Endothelial cell of umbilical vein (primary cell): ENCODE results near the gene PLXNA4. TPM values are rescaled to one million over a fixed set of nuclear protein-coding genes. Genes with fewer than 3 reads are reported as not detected.

Experiments used
- BruUV-seq: library from RNA; stranded (reverse); fragments of 400-500 nt; replicated peaks from 2 replicates; lab custom pipeline; 2021; lab: Mats Ljungman, UMichigan
- CTCF ChIA-PET: fragments of 300-600, 350-600 bp; sonication (Branson Sonifier 250); formaldehyde crosslinking; loops from one replicate; lab custom pipeline; 2021; ENCODE audit warnings: antibody characterized with exemption, inconsistent platforms; lab: Charles Lee
- POLR2A ChIA-PET: fragments of 300-600, 350-600 bp; sonication (Branson Sonifier 250); formaldehyde crosslinking; loops from one replicate; lab custom pipeline; 2021; ENCODE audit warnings: antibody characterized with exemption, inconsistent platforms; lab: Charles Lee
- DNase-seq: peaks from one replicate; pipeline ENCODE4 v3.0.0-alpha.2; 2011; ENCODE audit warnings: low read depth, low spot score
- FAIRE-seq: peaks from 2 replicates; lab custom pipeline; 2011; peaks lifted over from hg19 to GRCh38; lab: Jason Lieb, UNC
- H2AFZ ChIP-seq: 2 replicates; pipeline ENCODE4 v1.6.0; 2012; ENCODE audit warnings: low read depth, low read length, control low read depth, inconsistent platforms
- H3K27ac ChIP-seq: 2 replicates; pipeline ENCODE4 v1.5.1; 2011; ENCODE audit warnings: low read depth, mild to moderate bottlenecking, control low read depth, low read length, moderate library complexity; ENCODE audit not compliant: insufficient read depth
- H3K27me3 ChIP-seq, 2 experiments: 2 replicates each; pipeline versions ENCODE4 v1.6.0 to v1.6.1; 2011; ENCODE audit warnings: low read length in 2 of 2, mixed read lengths in 1 of 2; ENCODE audit not compliant: control insufficient read depth in 2 of 2, insufficient read depth in 2 of 2
- H3K36me3 ChIP-seq, 2 experiments: 2 replicates in 1 of 2; 3 replicates in 1 of 2; pipeline ENCODE4 v1.5.1; 2011; ENCODE audit warnings: low read length in 2 of 2, mild to moderate bottlenecking in 1 of 2, moderate library complexity in 1 of 2; ENCODE audit not compliant: control insufficient read depth in 2 of 2, insufficient read depth in 2 of 2; ENCODE audit errors: extremely low read depth in 1 of 2
- H3K4me1 ChIP-seq: 3 replicates; pipeline ENCODE4 v1.5.1; 2011; ENCODE audit warnings: mild to moderate bottlenecking, low read length; ENCODE audit not compliant: control insufficient read depth, insufficient read depth; ENCODE audit errors: extremely low read depth
- H3K4me2 ChIP-seq: 2 replicates; pipeline ENCODE4 v1.6.1; 2011; ENCODE audit warnings: low read length, control low read depth, mixed read lengths; ENCODE audit not compliant: insufficient read depth
- H3K4me3 ChIP-seq, 3 experiments: fragments of 200-600 bp in 1 of 3; sonication (generic), shearing (Covaris generic) in 1 of 3; replicated peaks in 1 of 3; 2 replicates each; pipeline ENCODE4 v1.5.1; 2011 to 2016; ENCODE audit warnings: control low read depth in 3 of 3, low read length in 3 of 3, mild to moderate bottlenecking in 2 of 3, inconsistent platforms in 1 of 3, low read depth in 1 of 3, moderate library complexity in 1 of 3; ENCODE audit not compliant: insufficient read depth in 1 of 3
- H3K79me2 ChIP-seq: 2 replicates; pipeline ENCODE4 v1.6.0; 2012; ENCODE audit warnings: low read length, inconsistent platforms; ENCODE audit not compliant: control insufficient read depth, insufficient read depth
- H3K9ac ChIP-seq: replicated peaks from 2 replicates; pipeline ENCODE3; 2011; ENCODE audit warnings: low read length, control low read depth; ENCODE audit not compliant: insufficient read depth; ENCODE audit errors: extremely low read depth
- H3K9me1 ChIP-seq: replicated peaks from 3 replicates; pipeline ENCODE4 v1.6.0; 2011; ENCODE audit warnings: mild to moderate bottlenecking, low read length; ENCODE audit not compliant: control insufficient read depth, insufficient read depth; ENCODE audit errors: extremely low read depth
- H3K9me3 ChIP-seq: replicated peaks from 2 replicates; pipeline ENCODE4 v1.5.1; 2012; ENCODE audit warnings: low read length, inconsistent platforms; ENCODE audit not compliant: control insufficient read depth, insufficient read depth
- H4K20me1 ChIP-seq: replicated peaks from 2 replicates; pipeline ENCODE3; 2011; ENCODE audit warnings: mild to moderate bottlenecking, low read length; ENCODE audit not compliant: control insufficient read depth, insufficient read depth; ENCODE audit errors: extremely low read depth
- CTCF ChIP-seq, 2 donors: IDR thresholded peaks; 1 replicate in 1 of 2; 2 replicates in 1 of 2; pipeline ENCODE4 v1.5.1; 2011; ENCODE audit warnings: low read length in 2 of 2, mild to moderate bottlenecking in 2 of 2, moderate library complexity in 2 of 2, control low read depth in 1 of 2, inconsistent platforms in 1 of 2, low read depth in 1 of 2; ENCODE audit not compliant: insufficient read depth in 1 of 2; ENCODE audit errors: extremely low read depth in 1 of 2
- EZH2 ChIP-seq: IDR thresholded peaks from 2 replicates; pipeline ENCODE4 v1.6.1; 2012; ENCODE audit warnings: borderline replicate concordance, low read depth, mild to moderate bottlenecking, moderate library complexity, low read length, inconsistent platforms; ENCODE audit not compliant: severe bottlenecking
- FOS ChIP-seq: IDR thresholded peaks from 2 replicates; pipeline ENCODE4 v1.6.1; 2011; ENCODE audit warnings: mild to moderate bottlenecking, low read length, moderate library complexity, borderline replicate concordance; ENCODE audit not compliant: insufficient read depth
- JUN ChIP-seq: IDR thresholded peaks from 2 replicates; pipeline ENCODE4 v1.6.1; 2011; ENCODE audit warnings: borderline replicate concordance, low read depth; ENCODE audit not compliant: insufficient read length, insufficient read depth
- MAX ChIP-seq: IDR thresholded peaks from 2 replicates; pipeline ENCODE4 v1.6.1; 2011; ENCODE audit not compliant: insufficient read depth, insufficient read length
- MYC ChIP-seq: IDR thresholded peaks from one replicate; pipeline ENCODE4 v1.6.1; 2011; ENCODE audit warnings: mild to moderate bottlenecking, low read depth, low read length
- POLR2A ChIP-seq: IDR thresholded peaks from 2 replicates; pipeline ENCODE4 v1.6.1; 2012; ENCODE audit warnings: low read depth, mild to moderate bottlenecking, control low read depth, low read length
- POLR2AphosphoS5 ChIP-seq: IDR thresholded peaks from 2 replicates; pipeline ENCODE4 v1.6.1; 2012; ENCODE audit warnings: low read depth, mild to moderate bottlenecking, control low read depth, low read length, moderate library complexity; ENCODE audit not compliant: insufficient read depth
- dilution Hi-C: fragments of 300-500 bp; cut with MboI; formaldehyde crosslinking; loops from one replicate; pipeline ENCODE4 v1.15.0; 2019; ENCODE audit warnings: low sequenced_read_pairs; ENCODE audit not compliant: extremely low pct_ligation_motif_present
- intact Hi-C: fragments of 100-400 bp; cut with micrococcal nuclease; formaldehyde crosslinking; loops from one replicate; pipeline ENCODE4 v1.10.0; 2022
- polyA plus RNA-seq, 4 experiments: library from polyadenylated mRNA; depleted of rRNA in 3 of 4; stranded (reverse) in 3 of 4; unstranded in 1 of 4; fragments of >200 nt; gene quantifications; 2 replicates each; pipeline versions ENCODE4 v1.2.1 to v1.2.3, GENCODE V29; 2011 to 2012; ENCODE audit warnings: missing spikeins in 1 of 4
- total RNA-seq: library from RNA; stranded (reverse); gene quantifications from 2 replicates; pipeline ENCODE4 v1.2.3, GENCODE V29; 2021

PLXNA4 gene
- total and polyA plus RNA-seq, 2 donors (not counting 3 experiments of a cell fraction or from before 2014, with no cell fraction given) = 12.1 to 20.4 TPM

GRCh38 chr7:132410385-132410784 lies 165.9 kb downstream of the PLXNA4 start:
- POLR2A ChIA-PET = interaction anchor here (0.6 kb wide), 1 partner anchor 40 kb away, joined by 3 read pairs; no protein-coding TSS in a partner anchor
- peak; percentile 61 for TF ChIP-seq JUN
- no peak for TF ChIP-seq POLR2AphosphoS5
- TF ChIP-seq CTCF (IDR thresholded peaks at IDR 0.05; ENCODE audit: extremely low read depth in 1 of 2, insufficient read depth in 1 of 2, low read depth in 1 of 2, low read length in 2 of 2) = no peak

GRCh38 chr7:132407764-132408163 lies 168.5 kb downstream of the PLXNA4 start:
- peak; percentile 87 for DNase-seq
- peak overlapping the region; percentile 26 for H3K27ac ChIP-seq
- H3K79me2 ChIP-seq = no peaks in the 10 kb centered on the region
- intact Hi-C loops = loop anchor here (5.0 kb wide), 1 partner anchor 90 kb away; no protein-coding TSS in a partner anchor
- TF ChIP-seq POLR2A (no peak), FOS (no peak), MYC (no peak), MAX (no peak), EZH2 (no peak)
- dilution Hi-C loops = no loop called here
- POLR2A ChIA-PET = no interaction called here
- peaks cover 32% of the 10 kb centered on the region for H3K4me1 ChIP-seq
- H3K9me3 ChIP-seq = no peaks in the 10 kb centered on the region
- H3K27me3 ChIP-seq = no peaks in the 10 kb centered on the region
- H3K9ac ChIP-seq = no peak overlapping the region
- no peak overlapping the region for H2AFZ ChIP-seq
- BruUV-seq = no TSS peak
- H3K36me3 ChIP-seq = no peaks in the 10 kb centered on the region
- peak overlapping the region; percentile 13 for H3K4me2 ChIP-seq
- no peaks in the 10 kb centered on the region for H4K20me1 ChIP-seq
- no peak overlapping the region for H3K4me3 ChIP-seq
- CTCF ChIA-PET = interaction anchor here (0.9 to 1.2 kb wide), 2 partner anchors 93 to 169 kb away, joined by 3 read pairs; no protein-coding TSS in a partner anchor
- no peaks in the 10 kb centered on the region for H3K9me1 ChIP-seq
- FAIRE-seq = peak; percentile 88

More at GRCh38 chr7:132410385-132410784, 165.9 kb downstream of the PLXNA4 start:
- H3K27ac ChIP-seq = peak overlapping the region; percentile 33
- H3K4me1 ChIP-seq = peaks cover 32% of the 10 kb centered on the region
- H3K36me3 ChIP-seq = no peaks in the 10 kb centered on the region
- no TSS peak for BruUV-seq
- H3K79me2 ChIP-seq = no peaks in the 10 kb centered on the region
- peak overlapping the region; percentile 4 for H3K4me2 ChIP-seq
- no peaks in the 10 kb centered on the region for H3K27me3 ChIP-seq
- no peaks in the 10 kb centered on the region for H3K9me3 ChIP-seq
- no peaks in the 10 kb centered on the region for H4K20me1 ChIP-seq
- CTCF ChIA-PET = interaction anchor here (0.5 to 2.1 kb wide), 4 partner anchors 12 to 92 kb away, joined by 3 to 5 read pairs (median 4); no protein-coding TSS in a partner anchor
- H3K9me1 ChIP-seq = no peaks in the 10 kb centered on the region
- FAIRE-seq (peak; percentile 82), DNase-seq (peak; percentile 82)
- intact Hi-C loops = no loop called here
- dilution Hi-C loops = no loop called here
- H3K4me3 ChIP-seq = no peak overlapping the region
- peak overlapping the region; percentile 5 for H3K9ac ChIP-seq
- no peak overlapping the region for H2AFZ ChIP-seq
